Transverse colon (tissue), 3 donors: ENCODE results near the gene CDKAL1.

Experiments
- CTCF ChIP-seq, 5 experiments: fragments of 200-600 bp in 3 of 5; fragments of 450-650 bp in 2 of 5; sonication (generic) in 3 of 5; IDR thresholded peaks; 1 replicate in 2 of 5; 2 replicates in 3 of 5; pipeline ENCODE4 v1.5.1; 2016 to 2017; ENCODE audit warnings: antibody characterized with exemption in 5 of 5, inconsistent platforms in 3 of 5, mild to moderate bottlenecking in 2 of 5, moderate library complexity in 1 of 5
- EP300 ChIP-seq: sonication (generic); formaldehyde crosslinking; IDR thresholded peaks from one replicate; pipeline ENCODE4 v1.6.1; 2017; ENCODE audit warnings: antibody characterized with exemption, low read depth

- TF ChIP-seq EP300 (no peak), CTCF (IDR thresholded peaks at IDR 0.05) (no peak)
These were observed 399.0 kb downstream of the CDKAL1 start for GRCh38 chr6:20933057-20933788.
